Inflammatory macrophage (primary cell): ENCODE results near the gene MYO16.
A peak's percentile ranks its signal among the peaks of the same experiment; 100 is the strongest.

Experiments used
- DNase-seq, 2 donors: peaks; one replicate each; pipeline ENCODE4 v3.0.0-alpha.2; 2020 to 2022

MYO16 gene

GRCh38 chr13:109158383-109158782, 529.0 kb downstream of the MYO16 start:
- no peak for DNase-seq

DNA sequence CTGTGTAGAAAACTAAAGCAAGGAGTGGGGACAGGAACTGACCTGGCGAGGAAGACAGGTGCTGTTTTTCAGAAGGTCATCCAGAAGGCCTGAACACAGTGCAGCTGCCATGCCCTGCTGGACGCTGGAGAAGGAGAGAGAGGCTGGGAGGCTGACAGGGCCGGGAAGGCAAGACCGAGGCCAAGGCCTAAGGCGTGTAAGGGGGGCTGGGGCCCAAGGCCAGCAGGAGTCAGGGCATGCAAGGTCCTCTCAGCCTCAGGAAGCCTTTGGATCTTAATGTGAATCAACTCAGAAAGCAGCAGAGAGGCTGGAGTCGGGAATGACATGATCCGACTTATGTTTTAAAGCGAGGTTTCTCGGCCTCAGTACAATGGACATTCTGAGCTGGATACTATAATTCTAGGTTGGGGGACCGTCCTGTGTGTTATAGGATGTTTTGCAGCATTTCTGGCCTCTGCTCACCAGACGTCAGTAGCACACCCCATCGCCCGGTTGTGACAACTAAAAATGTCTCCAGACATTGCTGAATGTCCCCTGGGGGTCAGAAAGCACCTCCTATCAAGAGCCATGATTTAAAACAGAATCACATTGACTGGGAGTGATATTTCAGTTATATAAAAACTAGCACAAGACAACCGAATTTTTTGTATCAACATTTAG, 530.4 kb downstream of the MYO16 start:
- no peak for DNase-seq

GRCh38 chr13:109160357-109160756, 530.9 kb downstream of the MYO16 start:
- DNase-seq = no peak

- DNase-seq = no peak
Observed at GRCh38 chr13:109160887-109161669, 531.7 kb downstream of the MYO16 start.

DNA sequence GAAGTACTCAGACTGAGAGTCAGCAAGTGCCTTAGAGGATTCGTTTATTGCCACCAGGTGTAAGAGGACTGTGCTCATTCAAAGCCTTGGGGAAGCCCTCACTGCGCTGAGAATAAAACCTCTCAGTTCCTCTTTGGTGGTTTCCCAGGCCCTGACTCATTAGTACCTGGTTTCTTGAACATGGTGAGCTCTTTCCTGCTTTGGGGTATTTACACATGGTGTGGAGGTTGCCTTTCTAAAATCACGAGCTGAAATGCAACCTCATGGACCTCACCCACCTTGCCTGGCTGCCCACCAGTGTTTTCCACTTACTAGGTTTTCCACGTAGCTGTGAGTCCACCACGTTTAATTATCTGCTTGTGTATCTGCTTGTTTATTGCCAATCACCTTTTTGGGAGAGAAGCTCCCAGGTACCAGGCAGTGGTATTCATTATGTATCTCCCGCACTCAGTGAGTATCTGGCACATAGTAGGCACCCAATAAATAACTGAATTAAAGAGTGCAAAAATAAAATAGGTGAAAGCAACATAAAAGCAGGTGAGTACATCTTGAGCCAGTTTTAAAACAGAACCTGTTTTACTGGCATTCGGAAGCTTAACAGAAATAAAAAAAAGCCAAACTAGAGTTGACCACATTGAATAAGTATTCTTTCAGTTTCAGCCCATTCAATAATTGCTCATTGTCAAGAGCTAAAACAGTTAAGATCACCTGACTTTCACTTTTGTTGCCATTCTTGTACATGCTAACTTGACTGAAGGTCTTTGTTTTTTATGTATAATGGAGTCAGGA, 533.0 kb downstream of the MYO16 start:
- peak; percentile 40 to 61 for DNase-seq

GRCh38 chr13:109163037-109163379, 533.6 kb downstream of the MYO16 start:
- DNase-seq = no peak

DNA sequence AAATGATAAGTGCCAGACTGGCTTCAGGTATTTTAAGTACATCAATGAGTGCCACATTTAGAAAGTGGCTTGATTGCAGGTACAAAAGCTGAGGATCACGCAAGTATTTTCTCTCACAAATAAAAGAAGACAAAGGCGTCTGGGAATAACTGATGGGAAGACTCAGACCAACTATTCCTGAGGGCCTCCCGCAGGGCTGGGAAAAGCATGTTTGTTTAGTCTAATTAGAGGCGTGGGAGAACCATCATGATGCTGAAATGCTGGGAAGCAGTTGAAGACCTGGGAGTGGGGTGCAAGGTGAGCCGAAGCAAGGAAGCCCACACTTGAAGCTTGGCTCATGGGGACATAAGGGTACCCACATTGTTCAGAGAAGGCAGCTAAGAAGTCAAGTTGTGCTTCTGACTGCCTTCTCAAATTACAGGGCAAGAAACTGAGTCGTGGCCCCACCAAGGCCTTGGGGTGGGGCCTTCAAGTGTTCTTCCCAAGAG, 536.0 kb downstream of the MYO16 start:
- no peak for DNase-seq

- DNase-seq = no peak
Observed at GRCh38 chr13:109166804-109167203, 537.4 kb downstream of the MYO16 start.

- DNase-seq = no peak
Observed at GRCh38 chr13:109172136-109172535, 542.7 kb downstream of the MYO16 start.

- no peak for DNase-seq
Observed at GRCh38 chr13:109175666-109176065, 546.3 kb downstream of the MYO16 start.

- no peak for DNase-seq
Observed at GRCh38 chr13:109180905-109181425, 551.6 kb downstream of the MYO16 start.

GRCh38 chr13:109182777-109183465, 553.5 kb downstream of the MYO16 start:
- DNase-seq = no peak

GRCh38 chr13:109191413-109191812, 562.0 kb downstream of the MYO16 start:
- no peak for DNase-seq

DNA sequence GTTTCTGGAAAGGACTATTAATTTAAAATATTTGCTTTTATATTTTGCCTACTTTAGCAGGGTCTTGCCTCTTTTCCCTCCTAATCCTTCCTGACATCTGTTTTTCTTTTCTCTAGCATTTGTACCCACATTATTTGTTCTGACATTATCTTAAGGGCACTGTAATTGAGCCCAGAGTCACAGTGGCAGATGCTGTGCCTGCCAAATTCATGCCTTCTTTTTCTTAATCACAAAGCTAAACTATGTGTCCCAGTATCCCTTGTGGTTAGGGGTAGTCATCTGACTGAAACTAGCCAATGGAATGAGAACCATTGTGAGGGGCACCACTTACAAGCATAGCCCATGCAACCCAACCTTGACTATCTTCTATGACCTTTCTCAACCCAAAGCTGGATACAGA, 562.9 kb downstream of the MYO16 start:
- no peak for DNase-seq

GRCh38 chr13:109196948-109197347, 567.5 kb downstream of the MYO16 start:
- DNase-seq = no peak

GRCh38 chr13:109198585-109198984, 569.2 kb downstream of the MYO16 start:
- DNase-seq = no peak

- DNase-seq = no peak
Observed at GRCh38 chr13:109199280-109199679, 569.9 kb downstream of the MYO16 start.

GRCh38 chr13:109200556-109200955, 571.1 kb downstream of the MYO16 start:
- DNase-seq = no peak

DNA sequence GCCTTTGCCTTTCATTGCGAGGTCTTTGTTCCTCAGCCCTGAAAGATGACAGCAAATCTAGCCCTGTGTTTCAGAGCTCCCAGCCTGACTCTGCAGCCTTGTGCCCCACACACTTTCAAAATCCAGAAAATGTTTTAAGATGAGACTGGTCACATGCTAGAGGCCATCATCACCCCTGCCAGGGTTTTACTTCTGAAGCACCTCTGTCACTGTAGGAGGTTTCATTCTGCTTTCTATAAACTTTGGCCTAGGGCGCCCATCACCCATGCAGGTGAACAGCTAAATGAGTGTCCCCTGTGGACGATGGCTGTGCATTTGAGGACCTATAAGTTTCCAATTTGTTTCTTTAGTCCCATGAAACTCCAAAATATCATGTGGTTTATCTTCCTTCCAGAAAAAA, 574.2 kb downstream of the MYO16 start:
- no peak for DNase-seq

DNA sequence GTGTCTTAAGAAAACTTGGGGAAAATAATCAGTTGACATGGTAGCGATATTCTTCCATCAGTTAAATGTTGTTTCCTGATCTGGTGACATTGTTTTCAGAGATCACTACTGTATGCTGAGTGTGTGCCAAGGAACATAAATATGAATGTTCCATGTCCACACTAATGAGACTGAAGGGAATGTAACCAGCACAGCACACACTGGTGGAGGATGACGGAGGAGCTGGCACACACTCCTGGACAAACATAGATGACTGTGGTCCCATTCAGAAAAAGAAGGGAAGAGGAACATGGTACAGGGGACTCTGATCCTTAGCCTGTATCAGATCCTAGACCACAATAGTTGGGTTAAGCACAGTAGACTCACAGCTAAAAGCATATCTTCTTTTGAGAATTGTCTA, 574.8 kb downstream of the MYO16 start:
- DNase-seq = no peak

DNA sequence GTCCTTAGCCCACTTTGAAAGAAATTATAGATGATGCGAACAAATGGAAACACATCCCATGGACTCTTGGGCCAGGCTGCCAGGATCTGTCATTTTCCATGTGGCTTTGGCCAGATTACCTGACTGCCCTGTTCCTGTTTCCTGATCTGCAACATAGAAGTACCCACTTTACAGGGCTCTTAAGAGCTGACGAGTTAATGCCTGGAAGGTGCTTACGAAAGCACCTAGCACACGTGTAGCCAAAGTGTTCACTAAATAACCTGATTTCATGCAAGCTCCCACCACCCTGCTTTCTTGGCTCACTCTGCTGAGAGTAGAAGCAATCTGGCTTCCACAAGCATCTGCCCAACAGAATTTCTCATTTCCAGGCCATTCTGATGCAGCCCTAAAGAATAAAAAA, 575.2 kb downstream of the MYO16 start:
- no peak for DNase-seq

GRCh38 chr13:109205315-109205714, 575.9 kb downstream of the MYO16 start:
- DNase-seq = no peak

DNA sequence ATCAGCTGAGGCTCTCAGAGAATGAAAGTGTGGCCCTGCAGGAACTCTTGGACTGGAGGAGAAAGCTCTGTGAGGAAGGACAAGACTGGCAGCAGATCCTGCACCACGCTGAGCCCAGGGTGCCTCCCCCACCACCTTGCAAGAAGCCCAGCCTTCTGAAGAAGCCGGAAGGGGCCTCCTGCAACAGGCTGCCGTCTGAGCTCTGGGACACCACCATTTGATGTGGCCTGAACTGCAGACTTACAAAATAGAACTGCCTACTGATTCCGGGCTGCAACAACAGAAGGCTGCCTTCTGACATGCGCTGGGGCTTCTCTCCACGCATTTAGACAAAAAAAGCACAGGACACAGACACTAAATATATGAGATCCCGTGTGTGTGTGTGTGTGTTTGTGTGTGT, 577.2 kb downstream of the MYO16 start:
- DNase-seq = no peak
